HG03442 (cell line): ENCODE measurements around the gene ARPC1B.
"Not testable (repeated sequence)": the region's sequence is repeated elsewhere in the genome, so short reads cannot be mapped to it uniquely, and the experiment has no call there.

Experiments used
- ATAC-seq: cut with Tn5 transposase; IDR thresholded peaks from one replicate; pipeline ENCODE4 v1.9.1; 2021; ENCODE audit warnings: mild to moderate bottlenecking, moderate library complexity; ENCODE audit not compliant: unreplicated experiment

ARPC1B gene

GRCh38 chr7:99366646-99367045 lies 7.9 kb upstream of the ARPC1B start:
- no peak for ATAC-seq

DNA sequence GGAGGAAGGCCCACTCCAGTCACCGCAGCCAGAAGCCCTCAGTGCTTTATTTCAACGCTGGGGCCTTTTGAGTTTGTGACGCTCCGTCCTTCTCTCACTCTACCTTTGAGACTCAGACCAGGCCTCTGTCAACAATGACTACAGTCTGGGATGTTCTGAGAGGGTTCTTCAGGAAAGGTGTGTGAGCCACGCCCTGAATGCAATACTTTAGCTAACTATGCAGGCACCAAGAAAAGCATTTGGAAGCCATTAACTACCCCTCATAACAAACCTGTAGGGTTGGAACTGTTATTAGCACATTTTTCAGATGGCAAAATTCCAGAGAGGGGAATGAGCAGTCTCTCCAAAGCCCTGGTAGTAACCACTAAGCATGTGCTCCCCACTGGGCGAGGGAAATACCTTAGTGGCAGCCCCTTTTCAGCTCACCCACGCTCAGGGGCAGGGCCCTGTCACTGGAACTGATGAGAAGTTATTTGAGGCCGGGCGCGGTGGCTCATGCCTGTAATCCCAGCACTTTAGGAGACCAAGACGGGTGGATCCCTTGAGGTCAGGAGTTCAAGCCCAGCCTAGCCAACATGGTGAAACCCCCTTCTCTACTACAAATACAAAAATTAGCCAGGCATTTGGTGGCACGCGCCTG lies 5.7 kb upstream of the ARPC1B start:
- no peak for ATAC-seq

- ATAC-seq, result no peak
Observed at GRCh38 chr7:99369767-99370391, 4.7 kb upstream of the ARPC1B start.

- no peak for ATAC-seq
Observed at GRCh38 chr7:99371376-99371920, 3.1 kb upstream of the ARPC1B start.

- ATAC-seq, result no peak
Observed at GRCh38 chr7:99372275-99373090, 2.0 kb upstream of the ARPC1B start.

DNA sequence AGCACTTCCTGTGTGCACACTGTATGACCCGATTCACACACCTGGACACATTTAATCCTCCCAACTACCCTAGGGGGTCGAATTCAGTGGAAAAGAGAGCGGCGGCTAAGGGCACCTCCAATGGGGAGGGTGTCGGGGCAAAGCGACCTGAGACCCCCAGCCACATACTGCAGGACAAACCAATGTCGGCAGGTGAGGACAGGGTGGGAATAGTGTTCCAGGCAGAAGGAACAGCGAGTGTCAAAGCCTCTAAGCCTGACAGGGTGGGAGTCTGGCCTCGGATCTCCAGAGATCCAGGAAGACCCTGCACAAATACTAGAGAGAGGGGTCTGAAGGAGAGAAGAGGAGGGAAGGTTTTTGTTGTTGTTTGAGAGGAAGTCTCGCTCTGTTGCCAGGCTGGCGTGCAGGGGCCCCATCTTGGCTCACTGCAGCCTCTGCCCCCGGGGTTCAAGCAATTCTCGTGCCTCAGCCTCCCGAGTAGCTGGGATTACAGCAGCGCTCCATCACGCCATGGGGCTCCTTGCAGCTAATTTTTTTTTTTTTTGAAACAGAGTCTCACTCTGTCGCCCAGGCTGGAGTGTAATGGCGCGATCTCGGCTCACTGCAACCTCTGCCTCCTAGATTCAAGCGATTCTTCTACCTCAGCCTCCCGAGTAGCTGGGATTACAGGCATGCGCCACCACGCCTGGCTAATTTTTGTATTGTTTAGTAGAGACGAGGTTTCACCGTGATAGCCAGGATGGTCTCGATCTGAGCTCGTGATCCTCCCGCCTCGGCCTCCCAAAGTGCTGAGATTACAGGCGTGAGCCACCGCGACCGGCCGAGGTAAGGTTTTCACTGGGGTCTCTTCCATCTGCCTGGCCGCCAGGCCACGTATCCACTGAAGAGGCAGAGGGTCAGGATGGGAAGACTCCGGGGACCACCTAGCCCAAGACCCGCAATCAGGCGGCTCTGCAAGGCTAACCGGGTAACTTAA lies 1.2 kb upstream of the ARPC1B start:
- no peak for ATAC-seq

DNA sequence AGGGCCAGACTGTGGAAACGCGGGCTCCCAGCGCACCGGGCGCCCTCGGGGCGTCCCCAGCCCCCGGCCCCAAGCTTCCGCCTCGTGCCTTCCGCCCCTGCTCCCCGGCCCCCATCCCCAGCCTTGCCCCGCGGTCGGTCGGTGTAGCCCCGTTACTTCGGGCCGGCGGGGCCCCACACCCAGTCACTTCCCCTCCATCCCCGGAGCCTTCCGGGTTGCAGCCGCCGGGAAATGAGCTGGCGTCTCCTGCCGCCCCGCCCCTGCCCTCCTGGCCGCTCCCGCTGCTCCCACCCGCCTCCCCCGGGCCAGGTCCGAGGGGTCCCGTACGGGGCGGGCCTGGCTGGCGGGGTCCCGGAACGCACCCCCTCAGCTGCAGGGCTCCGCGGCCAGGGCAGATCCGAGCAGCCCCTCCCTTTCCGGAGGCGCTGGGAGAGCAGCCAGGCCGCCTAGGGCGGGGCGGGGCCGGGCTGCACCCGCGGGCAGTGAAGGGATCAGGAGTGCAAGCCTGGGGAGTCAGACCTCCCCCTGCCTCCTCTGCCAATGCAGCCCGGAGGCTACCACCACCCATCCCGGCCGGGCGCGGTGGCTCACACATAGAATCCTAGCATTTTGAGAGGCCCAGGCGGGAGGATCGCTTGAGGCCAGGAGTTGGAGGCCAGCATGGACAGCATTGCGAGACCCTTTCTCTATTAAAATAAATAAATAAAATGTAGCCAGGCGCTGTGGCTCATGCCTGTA lies 709 bp downstream of the ARPC1B start:
- ATAC-seq, result peak; percentile 26

- ATAC-seq, result no peak
Observed at GRCh38 chr7:99379043-99379577, 4.6 kb downstream of the ARPC1B start.

- ATAC-seq, result not testable (repeated sequence)
Observed at GRCh38 chr7:99379693-99380031, 5.1 kb downstream of the ARPC1B start.

GRCh38 chr7:99380032-99380822 lies 5.7 kb downstream of the ARPC1B start:
- peak; percentile 22 for ATAC-seq

GRCh38 chr7:99380823-99381663 lies 6.5 kb downstream of the ARPC1B start:
- ATAC-seq, result peak; percentile 73

DNA sequence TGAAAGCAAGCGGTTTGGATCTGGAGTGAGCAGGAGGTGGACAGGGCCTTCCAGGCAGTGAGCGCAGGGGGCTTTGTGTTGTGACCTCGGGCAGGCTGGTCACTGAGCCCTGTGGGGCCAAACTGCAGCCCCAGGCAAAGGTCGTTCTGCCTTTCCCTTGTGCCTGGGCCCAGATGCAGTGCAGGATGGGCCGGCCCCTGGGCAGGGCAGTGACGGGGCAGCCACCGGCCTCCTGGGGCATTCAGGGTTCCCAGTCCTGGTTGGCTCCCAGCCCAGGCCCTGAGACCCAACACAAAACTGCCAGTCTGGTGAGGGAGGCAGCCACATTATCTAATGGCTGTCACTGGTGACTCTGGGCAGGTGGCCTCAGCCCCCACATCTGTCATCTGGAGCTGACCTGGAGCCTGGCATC lies 7.1 kb downstream of the ARPC1B start:
- ATAC-seq, result no peak

- no peak for ATAC-seq
Observed at GRCh38 chr7:99383203-99383602, 8.7 kb downstream of the ARPC1B start.

DNA sequence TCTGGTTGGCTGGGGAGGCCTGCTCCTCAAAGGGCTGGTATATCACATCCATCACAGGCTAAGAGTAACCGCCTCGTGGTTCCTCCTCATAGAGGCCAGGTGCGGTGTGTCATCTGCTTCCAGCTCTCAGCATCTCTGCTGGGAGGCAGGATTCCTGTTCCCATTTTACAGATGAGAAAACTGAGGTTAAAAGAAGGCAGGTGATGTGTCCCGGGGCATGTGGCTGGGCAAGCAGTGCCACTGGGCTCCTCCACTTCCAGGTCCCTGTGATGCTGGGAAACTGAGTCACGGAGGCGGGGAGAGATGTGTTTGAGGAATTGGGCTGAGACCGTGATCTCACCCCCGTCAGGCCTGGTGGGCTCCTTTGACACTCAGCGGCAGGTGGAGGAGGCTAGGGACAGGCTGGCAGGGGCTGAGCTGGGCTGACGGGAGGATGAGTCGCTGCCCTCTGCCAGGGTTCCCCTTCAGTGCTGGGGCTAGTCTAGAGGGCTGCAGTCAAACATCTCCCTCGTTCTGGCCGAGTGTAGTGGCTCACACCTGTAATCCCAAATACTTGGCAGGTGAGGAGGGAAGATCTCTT lies 9.4 kb downstream of the ARPC1B start:
- ATAC-seq, result no peak

DNA sequence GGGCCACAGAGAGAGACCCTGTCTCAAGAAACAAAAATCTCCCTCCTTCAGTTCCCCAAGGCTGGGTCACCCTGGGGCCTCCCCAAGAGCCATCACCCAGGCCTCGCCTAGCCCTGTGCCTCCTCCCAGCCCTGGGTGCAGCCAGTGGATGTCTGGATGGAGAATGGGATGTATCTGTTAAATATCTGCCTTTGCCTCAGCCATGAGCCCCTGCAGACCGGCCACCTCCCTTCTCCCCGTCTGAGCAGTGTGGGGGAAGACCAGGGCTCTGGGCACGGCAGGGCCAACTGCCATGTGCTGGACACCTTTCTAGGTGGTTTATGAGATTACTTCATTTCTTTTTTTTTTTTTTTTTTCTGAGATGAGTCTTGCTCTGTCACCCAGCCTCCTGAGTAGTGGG lies 10.0 kb downstream of the ARPC1B start:
- ATAC-seq, result no peak

DNA sequence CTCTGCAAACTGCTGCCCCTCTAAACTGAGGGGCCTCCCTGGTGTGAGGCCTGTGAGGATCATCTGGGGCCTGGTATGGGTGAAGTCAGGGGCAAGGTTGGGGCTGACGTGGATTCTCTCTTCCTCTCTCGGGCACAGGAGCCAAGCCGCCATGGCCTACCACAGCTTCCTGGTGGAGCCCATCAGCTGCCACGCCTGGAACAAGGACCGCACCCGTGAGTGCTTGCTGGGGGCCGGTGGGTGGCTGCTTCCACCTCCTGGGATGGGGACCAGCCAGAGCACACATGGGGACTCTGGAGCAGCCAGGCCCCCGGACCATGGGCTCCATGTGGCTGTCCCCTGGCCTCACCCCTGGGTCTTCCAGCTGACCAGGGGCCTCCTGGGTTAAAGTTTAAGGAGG lies 11.0 kb downstream of the ARPC1B start:
- no peak for ATAC-seq

GRCh38 chr7:99386584-99387238 lies 12.2 kb downstream of the ARPC1B start:
- no peak for ATAC-seq
